ENCODE measurements around the gene ADGRG1.

GRCh38 chr16:57624806-57625500 is 3.5 kb upstream of the ADGRG1 start:
- no peak for TF ChIP-seq POLR2A (IDR thresholded peaks at IDR 0.05)
- TF ChIP-seq CTCF (IDR thresholded peaks at IDR 0.05), result no peak
